GM19452 (cell line): ENCODE data around the gene IL11RA.

Source experiments
- ATAC-seq: cut with Tn5 transposase; IDR thresholded peaks from one replicate; pipeline ENCODE4 v1.9.1; 2021; ENCODE audit not compliant: unreplicated experiment

The IL11RA gene

GRCh38 chr9:34652602-34653000 is 616 bp downstream of the IL11RA start:
- no peak for ATAC-seq

GRCh38 chr9:34653151-34654072 is 1.4 kb downstream of the IL11RA start:
- ATAC-seq: no peak

DNA sequence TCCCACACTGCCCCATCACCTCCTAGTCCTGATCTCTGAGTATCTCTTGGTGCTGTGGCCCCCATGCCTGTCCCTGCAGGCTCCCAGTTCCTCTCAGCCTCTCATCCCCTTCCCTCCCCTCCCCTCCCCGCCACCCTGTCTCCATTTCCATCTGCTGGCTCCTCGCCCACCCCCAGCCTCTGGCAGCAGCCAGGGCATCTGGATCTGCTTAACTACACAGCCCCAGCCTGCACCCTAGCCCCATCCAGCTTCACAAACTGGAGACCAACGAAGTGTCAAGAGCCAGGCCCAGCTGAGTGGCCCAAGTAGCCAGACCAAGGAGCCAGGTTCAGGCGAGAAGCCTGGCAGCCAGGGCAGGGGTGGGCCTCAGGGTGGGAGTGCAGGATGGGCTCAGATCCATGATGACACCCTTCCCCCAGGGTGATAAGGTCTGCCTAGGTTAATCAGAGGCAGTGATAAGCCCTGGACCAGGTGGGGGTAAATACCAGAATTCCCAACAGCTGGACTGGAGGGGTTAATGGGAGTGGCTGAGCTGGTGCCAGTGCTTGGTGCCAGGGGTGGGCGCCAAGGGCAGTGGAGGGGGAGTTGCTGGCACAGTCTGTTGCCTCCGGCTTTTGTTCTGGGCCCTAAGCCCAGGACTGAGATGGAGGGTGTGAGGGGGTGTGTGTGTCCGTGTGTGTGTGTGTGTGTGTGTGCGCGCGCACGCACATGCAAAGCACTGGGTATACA is 2.5 kb downstream of the IL11RA start:
- no peak for ATAC-seq

DNA sequence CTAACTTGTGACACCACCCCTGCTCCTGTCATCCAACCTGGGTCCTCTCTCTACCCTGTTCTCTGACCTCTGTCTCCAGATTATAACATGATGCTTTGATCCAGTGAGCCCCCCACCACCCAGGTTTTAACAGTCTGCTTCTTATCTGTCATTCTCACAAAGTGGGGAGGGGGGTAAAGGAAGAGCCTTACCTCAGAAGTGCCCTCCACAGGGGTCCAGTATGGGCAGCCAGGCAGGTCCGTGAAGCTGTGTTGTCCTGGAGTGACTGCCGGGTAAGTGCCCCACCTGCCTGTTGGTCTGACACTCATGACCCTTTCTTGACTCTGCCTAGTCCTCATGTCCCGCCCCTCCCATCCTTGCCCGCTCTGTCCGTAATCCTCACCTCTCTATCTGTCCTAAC is 3.4 kb downstream of the IL11RA start:
- ATAC-seq: no peak

- ATAC-seq: no peak
Measured at GRCh38 chr9:34656992-34657391, 5.0 kb downstream of the IL11RA start.

DNA sequence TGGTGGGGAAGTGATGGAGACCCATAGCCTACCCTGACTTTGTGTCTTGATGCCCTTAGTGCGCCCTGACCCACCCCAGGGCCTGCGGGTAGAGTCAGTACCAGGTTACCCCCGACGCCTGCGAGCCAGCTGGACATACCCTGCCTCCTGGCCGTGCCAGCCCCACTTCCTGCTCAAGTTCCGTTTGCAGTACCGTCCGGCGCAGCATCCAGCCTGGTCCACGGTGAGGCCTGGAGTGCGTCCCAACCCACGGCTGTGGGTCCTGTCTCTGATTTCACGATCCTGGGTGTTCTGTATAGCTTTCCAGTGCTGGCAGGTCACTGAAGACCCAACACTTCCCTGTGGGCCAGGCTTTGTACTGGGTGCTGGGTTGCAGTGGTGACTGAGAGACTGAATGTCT is 6.5 kb downstream of the IL11RA start:
- no peak for ATAC-seq

DNA sequence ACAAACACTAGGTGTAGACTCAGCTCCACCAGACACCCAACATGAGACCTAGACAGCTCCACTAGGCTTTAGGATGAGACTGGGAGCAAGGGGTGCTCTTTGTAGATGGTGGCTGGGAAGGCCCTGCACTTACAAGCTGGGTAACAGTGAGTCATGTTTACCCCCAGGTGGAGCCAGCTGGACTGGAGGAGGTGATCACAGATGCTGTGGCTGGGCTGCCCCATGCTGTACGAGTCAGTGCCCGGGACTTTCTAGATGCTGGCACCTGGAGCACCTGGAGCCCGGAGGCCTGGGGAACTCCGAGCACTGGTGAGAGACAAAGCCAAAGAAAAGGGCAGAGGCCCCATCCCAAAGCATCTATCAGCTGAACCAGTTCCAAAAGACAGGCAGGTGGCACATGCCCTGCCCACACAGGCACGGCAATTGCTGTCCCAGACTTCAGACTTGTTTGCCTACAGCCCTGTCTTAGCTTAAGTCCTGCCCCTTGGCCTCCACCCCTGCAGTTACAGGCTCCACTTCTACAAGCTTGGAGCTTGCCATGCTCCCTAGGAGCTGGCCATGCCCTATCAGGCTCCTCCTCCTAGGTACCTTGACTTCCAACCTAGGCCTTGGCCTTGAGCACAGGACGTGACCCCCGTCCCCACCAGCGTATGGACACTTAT is 7.7 kb downstream of the IL11RA start:
- no peak for ATAC-seq

DNA sequence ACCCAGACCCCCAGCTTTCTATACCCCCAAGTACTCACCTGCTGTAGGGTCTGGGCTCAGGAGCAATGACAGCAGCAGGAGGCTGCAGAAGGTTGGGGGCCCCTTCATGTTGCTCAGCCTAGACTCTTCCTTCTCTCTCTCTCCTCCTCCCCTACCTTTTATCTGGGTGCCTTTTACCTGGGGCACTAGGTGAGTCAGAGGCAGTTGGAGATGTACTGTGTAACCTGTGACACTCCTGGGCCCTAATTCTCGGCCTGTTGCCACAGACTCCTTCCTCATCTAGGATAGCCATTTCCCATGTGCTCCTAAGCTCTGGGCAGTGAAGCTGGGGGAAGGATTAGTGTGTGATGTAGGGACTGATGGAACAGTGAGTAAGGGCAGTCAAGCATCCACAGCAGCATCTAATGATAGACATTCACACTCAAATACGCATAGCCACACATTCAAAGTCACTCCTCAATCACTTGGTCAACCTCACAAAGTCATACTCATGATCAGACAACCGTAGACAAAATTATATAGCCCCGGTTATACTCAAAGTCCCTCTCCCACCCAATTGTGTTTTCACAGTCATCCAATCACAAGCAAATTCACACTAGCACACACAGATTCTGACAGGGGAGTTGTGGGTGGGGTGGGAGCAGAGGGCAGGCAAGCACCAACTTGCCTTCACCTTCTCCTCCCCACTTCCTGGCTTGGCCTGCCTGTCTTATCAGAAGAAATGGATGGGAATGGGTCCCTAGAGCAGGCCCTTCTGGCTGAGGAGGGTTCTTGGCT is 10.7 kb downstream of the IL11RA start, which contains the start of gene CCL27:
Gene CCL27, minus strand, starts transcription at position 132 of the 777 bp plus-strand sequence. Its CDS starts 24 bp downstream, at position 108.
- no peak for ATAC-seq

DNA sequence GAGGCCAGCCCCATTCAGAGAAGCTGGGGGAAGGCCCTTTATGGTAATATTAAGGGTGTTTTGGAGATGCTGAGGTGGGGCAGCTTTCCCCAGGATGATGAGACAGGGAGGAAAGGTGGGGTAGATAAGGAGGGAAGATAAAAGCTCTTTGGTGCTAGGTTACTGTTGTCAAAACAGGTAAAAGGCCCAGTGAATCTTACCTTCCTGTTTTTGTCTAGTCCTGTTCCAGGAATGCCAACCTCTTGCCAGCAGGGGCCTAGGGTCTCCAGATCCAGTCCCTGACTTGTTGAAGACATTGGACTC is 11.3 kb downstream of the IL11RA start:
- no peak for ATAC-seq

GRCh38 chr9:34664281-34665066 is 12.5 kb downstream of the IL11RA start:
- ATAC-seq: peak; percentile 51

- peak; percentile 23 for ATAC-seq
Measured at GRCh38 chr9:34665067-34665380, 13.0 kb downstream of the IL11RA start.

DNA sequence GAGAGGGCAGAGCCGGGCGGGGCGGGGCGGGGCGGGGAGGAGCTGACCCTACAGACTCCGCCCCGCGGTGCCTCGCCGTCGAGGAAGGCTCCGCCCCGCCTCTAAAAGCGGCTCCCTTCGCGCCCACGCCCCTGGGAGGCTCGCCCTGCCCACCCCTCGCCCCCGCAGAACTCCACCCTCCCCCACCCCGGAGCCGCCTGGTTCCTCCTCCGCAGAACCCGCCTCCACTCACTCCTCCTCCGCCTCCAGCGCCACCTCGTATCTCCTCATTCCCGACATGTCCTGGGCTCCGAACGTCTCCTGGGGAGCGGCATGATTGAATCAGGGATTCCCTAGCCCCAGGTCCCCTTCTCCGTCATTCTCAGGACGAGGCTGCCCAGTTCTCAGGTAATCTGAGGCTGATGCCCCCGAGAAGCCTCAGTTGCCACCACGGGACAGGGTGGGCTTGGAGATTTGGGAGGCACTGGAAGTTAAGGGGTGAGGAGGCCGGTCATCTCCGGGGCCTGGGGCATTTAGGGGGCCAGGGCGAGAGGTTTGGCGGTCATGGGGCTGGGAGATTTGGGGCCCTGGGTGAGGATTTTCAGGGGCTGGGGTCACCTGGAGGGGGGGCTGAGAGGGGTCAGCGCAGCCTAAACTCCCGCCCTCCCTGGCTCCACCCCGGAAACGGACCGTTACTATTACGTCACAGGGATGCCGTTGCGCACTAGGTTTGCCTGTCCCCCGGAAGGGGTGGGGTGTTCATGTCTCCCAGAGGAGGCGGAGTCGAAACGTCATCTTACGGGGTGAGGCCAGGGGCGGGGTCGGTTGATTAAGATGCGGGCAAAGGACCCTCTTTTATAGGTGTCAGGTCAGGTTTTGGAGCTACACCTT is 13.6 kb downstream of the IL11RA start:
- ATAC-seq: peak; percentile 60

DNA sequence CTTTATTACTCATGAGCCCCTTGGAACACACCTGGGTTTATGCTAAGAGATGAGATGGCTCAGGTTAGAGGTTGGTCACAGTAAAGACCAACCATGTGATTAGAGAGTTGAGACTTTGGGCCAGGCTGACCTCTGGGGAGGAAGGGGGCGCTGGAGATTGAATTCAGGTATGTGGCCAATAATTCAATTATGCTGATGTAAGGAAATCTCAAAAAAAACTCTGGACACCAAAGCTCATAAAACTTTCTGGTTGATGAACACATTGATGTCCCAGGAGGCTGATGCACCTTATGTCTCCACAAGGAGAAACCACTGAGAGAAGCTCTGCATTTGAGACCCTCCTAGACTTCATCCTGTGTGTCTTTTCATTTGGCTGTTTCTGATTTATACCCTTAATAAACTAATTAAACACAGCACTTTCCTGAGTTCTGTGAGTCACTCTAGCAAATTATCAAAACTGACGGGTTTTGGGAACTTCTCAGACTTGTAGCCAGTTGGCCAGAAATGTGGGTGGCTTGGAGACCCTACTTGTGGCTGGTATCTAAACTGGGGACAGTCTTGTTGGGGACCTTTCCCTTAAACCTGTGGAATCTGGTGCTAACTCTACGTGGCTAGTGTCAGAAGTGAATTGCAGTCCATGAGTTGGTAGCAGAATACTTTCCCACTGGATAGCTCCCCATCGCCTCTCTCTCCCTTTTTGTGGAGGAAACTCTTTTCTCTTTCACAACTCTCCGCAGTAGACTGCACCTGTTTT is 18.0 kb downstream of the IL11RA start:
- no peak for ATAC-seq

DNA sequence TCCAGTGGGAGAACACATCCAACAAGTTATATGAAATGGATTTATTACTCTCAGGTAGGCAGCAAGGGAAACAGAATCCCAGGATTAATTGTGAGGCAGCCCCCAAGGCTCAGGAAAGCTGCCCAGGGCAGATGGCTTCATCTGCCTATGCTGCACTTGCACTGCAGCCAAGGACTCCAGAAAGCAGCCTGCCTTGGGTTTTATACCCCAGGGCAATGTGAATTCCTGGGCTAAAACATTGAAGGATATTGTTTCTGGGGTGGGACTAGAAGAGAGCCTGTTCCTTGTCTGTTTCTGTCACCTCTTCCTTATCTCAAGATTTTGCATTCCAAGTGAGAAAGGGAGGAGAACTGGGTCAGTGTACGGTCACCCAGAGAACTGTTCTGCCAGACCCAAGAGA is 19.3 kb downstream of the IL11RA start:
- ATAC-seq: no peak

- no peak for ATAC-seq
Measured at GRCh38 chr9:34674440-34674839, 22.5 kb downstream of the IL11RA start.

DNA sequence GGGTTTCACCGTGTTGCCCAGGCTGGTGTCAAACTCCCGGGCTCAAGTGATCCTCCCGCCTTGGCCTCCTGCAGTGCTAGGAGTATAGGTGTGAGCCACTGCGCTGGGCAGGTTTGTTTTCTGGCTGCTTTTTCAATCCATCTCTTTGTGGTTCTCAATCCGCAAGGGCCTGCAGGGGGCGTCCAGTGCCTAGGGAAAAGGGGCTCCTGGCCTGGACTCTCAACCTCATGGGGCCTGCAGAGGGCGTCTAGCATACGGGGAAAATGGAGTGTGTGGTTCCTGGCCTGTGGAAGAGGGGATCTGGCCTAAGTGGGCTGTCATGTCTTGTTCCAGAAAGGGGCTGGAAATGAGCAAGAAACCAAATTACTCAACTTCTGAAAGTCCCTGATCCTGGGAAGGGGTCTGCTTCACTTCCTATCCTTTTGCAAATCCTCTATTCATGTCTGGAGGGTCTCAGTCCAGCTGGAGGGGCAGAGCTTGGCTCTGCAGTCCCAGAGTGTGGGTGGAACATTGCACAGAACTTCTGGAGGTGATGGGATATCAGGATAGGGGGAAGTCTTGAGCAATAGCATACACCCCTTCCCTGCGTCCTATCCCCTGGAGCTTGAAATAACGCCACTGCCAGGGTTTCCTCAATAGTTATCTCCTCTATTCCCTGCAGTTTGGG is 23.2 kb downstream of the IL11RA start:
- ATAC-seq: no peak

DNA sequence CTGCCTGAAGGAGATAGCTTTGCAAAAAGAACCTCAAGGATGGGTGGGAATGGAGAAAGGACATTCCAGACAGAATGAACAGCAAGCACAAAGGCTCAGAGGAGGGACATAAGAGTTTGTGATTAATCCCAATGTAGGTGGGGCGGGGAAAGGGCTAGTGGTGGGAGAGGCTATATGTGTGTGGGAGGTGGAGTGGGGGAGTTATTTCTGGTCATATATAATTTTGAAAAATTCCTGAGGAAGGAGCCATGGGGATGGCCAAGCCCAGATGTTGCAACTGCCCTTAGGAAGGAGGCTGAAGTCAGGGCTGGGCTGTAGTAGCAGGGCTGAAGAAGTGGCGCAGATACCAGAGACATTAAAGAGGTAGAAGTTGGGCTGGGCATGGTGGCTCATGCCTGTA is 23.9 kb downstream of the IL11RA start:
- no peak for ATAC-seq

DNA sequence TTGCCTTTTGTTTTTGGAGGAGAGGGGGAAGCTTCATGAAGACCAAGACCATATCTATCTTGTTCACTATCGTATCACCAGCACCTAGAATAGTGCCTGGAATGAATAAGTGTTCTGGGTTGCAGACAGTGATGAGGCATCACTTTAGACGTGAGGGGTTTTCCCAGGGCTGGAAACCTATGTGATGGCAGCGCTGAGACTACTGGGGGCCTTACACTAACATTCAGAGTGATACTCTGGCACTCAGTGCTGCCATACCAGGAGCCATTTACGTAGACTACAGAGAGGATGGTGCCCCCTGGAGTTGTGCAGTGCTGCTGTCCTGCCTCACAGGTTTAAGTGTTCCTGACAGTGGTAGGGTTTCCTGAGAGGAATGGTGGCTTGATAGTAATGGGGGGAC is 32.2 kb downstream of the IL11RA start:
- ATAC-seq: no peak
